Pancreas (tissue), 10 donors: Measurements from ENCODE around the gene TPST1. TPM values are rescaled to one million over a fixed set of nuclear protein-coding genes. Genes with fewer than 3 reads are reported as not detected.

Experiments used
- ATAC-seq, 4 donors: fragments of 200-7000 bp; cut with Tn5 transposase; one replicate each; pipeline versions ENCODE4 v1.8.0 to v1.9.1; 2020; ENCODE audit warnings: mild to moderate bottlenecking in 4 of 4, moderate library complexity in 4 of 4
- DNase-seq, 6 donors: peaks; one replicate each; pipeline ENCODE4 v3.0.0-alpha.2; 2020
- FAIRE-seq: peaks from 2 replicates; lab custom pipeline; 2012; peaks lifted over from hg19 to GRCh38; lab: Jason Lieb, UNC
- H3K27ac ChIP-seq, 4 donors: fragments of 200-600 bp; sonication (generic); 1 replicate in 3 of 4; 2 replicates in 1 of 4; pipeline versions ENCODE4 v1.5.0 to v1.8.0; 2020
- H3K27me3 ChIP-seq, 4 donors: fragments of 200-600 bp; one replicate each; pipeline ENCODE4 v1.8.0; 2021
- H3K36me3 ChIP-seq, 3 donors: fragments of 200-600 bp; sonication (generic) in 1 of 3; one replicate each; pipeline versions ENCODE4 v1.5.0 to v1.8.0; 2020 to 2021
- H3K4me1 ChIP-seq, 3 donors: fragments of 200-600 bp; one replicate each; pipeline ENCODE4 v1.8.0; 2021
- H3K4me3 ChIP-seq, 4 donors: fragments of 200-600 bp; sonication (generic) in 2 of 4; one replicate each; pipeline versions ENCODE4 v1.5.0 to v1.8.0; 2020 to 2021
- H3K9me3 ChIP-seq, 4 donors: fragments of 200-600 bp; one replicate each; pipeline ENCODE4 v1.8.0; 2021
- WGBS, 2 donors: extraction: QIAGEN DNeasy Blood & Tissue Kit; methylation state at CpG; one replicate each; pipeline ENCODE4 v1.1.7; 2013; 5-methylcytosine and 5-hydroxymethylcytosine counted together
- intact Hi-C, 3 donors: fragments of 100-400 bp; cut with DNase I; formaldehyde crosslinking; loops; one replicate each; pipeline versions ENCODE4 v1.11.1 to v1.14.2; 2022
- polyA plus RNA-seq, 2 donors: library from polyadenylated mRNA; stranded (reverse); fragments of 200-250 nt; gene quantifications; one replicate each; pipeline ENCODE4 v1.2.3, GENCODE V29; 2013
- total RNA-seq, 6 donors: library from RNA; stranded (reverse); fragmentation: NEBNext Ultra II Directional in 4 of 6; extraction: Animal tissue kit (Norgen Biotek cat#: 25700) in 4 of 6; gene quantifications; one replicate each; pipeline versions ENCODE4 v1.2.1 to v1.2.4, GENCODE V29; 2021 to 2023
- TF ChIP-seq, protein P1 (sequence below), 4 donors: fragments of 200-600 bp; sonication (generic) in 3 of 4; IDR thresholded peaks; one replicate each; pipeline versions ENCODE4 v1.5.0 to v1.8.0; 2021; ENCODE audit warnings: antibody characterized with exemption in 4 of 4
- donor health status: healthy with polysubstance abuse.
- donor health status: DM: no; HTN: no; CAD: no; lungs with moderate emphysema.
- donor health status: DM: no; HTN: no; CAD: no.
- donor health status: control.
- donor health status: control.
- donor health status: Bipolar disorder and iron deficiency.
- donor health status: DM: yes; HTN: yes; CAD: no.
- donor health status: DM: no; HTN: no; CAD: no.
- donor health status: DM: no; HTN: no; CAD: no.
- donor health status: DM: yes; HTN: yes; CAD: no.

TPST1 gene
- total and polyA plus RNA-seq, 8 donors = 3.3 to 18.5 (median 6.3) TPM

DNA sequence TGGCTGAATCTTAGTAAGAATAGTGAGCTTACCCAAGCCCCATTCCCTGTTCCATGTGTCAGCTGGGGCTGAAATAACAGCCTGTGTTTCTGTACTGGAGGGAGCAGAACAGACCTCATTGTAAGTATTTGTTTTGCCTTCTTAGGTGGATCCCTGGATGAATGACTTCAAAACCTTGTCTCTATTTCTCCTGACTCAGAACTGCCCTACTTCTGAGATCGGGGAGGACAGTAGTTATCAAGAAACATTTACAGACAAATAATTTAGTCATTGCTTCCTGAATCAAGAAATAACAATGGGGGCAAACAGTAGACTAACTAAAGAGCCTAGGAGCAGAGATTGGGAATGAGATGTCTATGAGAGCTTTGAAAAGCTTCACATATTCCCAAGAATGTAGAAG lies 58.8 kb downstream of the TPST1 start:
- FAIRE-seq (no peak), ATAC-seq (no peak), DNase-seq (no peak)
- Histone ChIP-seq H3K27ac (no peak overlapping the region), H3K27me3 (no peaks in the 10 kb centered on the region), H3K9me3 (peaks cover 0 to 9% (median 0%) of the 10 kb centered on the region in 4 donors), H3K4me3 (no peak overlapping the region), H3K4me1 (no peaks in the 10 kb centered on the region), H3K36me3 (no peaks in the 10 kb centered on the region)
- TF ChIP-seq, protein P1, sequence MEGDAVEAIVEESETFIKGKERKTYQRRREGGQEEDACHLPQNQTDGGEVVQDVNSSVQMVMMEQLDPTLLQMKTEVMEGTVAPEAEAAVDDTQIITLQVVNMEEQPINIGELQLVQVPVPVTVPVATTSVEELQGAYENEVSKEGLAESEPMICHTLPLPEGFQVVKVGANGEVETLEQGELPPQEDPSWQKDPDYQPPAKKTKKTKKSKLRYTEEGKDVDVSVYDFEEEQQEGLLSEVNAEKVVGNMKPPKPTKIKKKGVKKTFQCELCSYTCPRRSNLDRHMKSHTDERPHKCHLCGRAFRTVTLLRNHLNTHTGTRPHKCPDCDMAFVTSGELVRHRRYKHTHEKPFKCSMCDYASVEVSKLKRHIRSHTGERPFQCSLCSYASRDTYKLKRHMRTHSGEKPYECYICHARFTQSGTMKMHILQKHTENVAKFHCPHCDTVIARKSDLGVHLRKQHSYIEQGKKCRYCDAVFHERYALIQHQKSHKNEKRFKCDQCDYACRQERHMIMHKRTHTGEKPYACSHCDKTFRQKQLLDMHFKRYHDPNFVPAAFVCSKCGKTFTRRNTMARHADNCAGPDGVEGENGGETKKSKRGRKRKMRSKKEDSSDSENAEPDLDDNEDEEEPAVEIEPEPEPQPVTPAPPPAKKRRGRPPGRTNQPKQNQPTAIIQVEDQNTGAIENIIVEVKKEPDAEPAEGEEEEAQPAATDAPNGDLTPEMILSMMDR (IDR thresholded peaks at IDR 0.05) = no peak
- intact Hi-C loops = no loop called here
- WGBS, 2 donors = 93 to 96% methylated on average over 1 of the region's 1 CpG

DNA sequence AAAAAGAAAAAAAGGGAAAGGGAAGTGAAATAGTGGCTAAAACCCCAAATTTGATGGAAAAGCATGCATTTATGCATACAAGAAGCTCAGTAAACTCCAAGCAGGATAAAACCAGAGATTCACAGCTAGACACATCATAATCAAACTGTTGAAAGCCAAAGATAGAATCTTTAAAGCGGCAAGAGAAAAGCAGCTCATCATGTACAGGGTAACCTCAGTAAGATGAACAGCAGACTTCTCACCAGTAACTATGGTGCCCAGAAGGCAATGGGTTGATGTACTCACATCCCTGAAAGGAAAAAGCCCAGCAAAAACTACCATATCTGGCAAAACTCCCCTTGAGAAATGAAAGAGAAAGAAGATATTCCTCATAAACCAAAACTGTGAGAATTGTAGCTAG lies 60.4 kb downstream of the TPST1 start:
- H3K27ac ChIP-seq = no peak overlapping the region
- FAIRE-seq = no peak
- intact Hi-C loops = no loop called here
- H3K36me3 ChIP-seq = no peaks in the 10 kb centered on the region
- TF ChIP-seq, protein P1 (IDR thresholded peaks at IDR 0.05) = no peak
- no peak for DNase-seq
- H3K4me1 ChIP-seq = no peaks in the 10 kb centered on the region
- 91 to 100% methylated on average over 1 of the region's 1 CpG for WGBS, 2 donors
- H3K9me3 ChIP-seq = peaks cover 0 to 9% (median 0%) of the 10 kb centered on the region in 4 donors
- ATAC-seq = peak in 1 of 4 donors; percentile 51
- H3K27me3 ChIP-seq = no peaks in the 10 kb centered on the region
- no peak overlapping the region for H3K4me3 ChIP-seq

DNA sequence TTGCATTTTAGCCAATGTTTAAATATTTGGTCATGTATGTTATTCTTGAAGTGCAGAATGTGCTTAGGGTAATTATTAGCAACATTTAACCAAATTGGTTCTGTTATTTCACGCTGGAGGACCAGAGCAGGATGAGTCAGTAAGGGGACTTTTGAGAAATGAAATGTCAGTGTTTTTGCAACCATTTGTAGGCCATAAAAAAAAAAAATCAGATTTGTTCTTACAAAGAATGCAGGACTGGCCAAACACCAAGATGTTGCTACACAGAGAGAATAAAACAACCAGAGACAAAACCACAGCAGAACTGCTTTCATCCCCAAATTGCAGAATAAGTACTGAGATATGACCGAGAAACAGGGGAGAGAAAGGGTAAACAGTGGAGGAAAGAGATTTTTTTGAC lies 62.1 kb downstream of the TPST1 start:
- 62 to 63% methylated on average over 2 of the region's 2 CpGs for WGBS, 2 donors
- Histone ChIP-seq H3K4me3 (no peak overlapping the region), H3K36me3 (no peaks in the 10 kb centered on the region), H3K27me3 (no peaks in the 10 kb centered on the region), H3K27ac (no peak overlapping the region), H3K4me1 (no peaks in the 10 kb centered on the region), H3K9me3 (peaks cover 0 to 9% (median 0%) of the 10 kb centered on the region in 4 donors)
- intact Hi-C loops = no loop called here
- no peak for DNase-seq
- ATAC-seq = peak in 3 of 4 donors; percentile 48 to 67 (median 64)
- TF ChIP-seq, protein P1 (IDR thresholded peaks at IDR 0.05) = no peak
- FAIRE-seq = no peak

DNA sequence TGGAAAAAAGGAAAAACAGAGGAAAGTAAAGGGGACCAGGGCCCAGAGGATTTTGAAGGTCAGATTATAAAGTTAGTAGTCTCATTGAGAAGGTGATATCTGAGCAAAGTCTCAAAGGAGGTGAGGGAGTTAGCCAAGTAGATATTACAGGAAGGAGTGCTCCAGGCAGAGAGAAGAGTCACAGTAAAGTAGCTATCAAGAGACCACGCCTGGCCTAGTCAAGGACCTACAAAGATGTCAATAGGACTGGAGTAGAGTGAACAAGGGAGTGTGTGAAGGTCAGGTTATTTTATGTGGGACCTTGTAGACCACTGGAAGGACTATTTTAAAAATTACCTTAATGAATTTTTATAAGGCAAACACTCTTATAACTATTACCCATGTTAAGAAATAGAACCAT lies 64.8 kb downstream of the TPST1 start:
- intact Hi-C loops = no loop called here
- DNase-seq = no peak
- Histone ChIP-seq H3K36me3 (no peaks in the 10 kb centered on the region), H3K9me3 (peaks cover 0 to 9% (median 0%) of the 10 kb centered on the region in 4 donors), H3K27me3 (no peaks in the 10 kb centered on the region), H3K4me3 (no peak overlapping the region), H3K27ac (no peak overlapping the region), H3K4me1 (no peaks in the 10 kb centered on the region)
- TF ChIP-seq, protein P1 (IDR thresholded peaks at IDR 0.05) = no peak
- 88 to 90% methylated on average over 1 of the region's 1 CpG for WGBS, 2 donors
- no peak for ATAC-seq
- FAIRE-seq = no peak

DNA sequence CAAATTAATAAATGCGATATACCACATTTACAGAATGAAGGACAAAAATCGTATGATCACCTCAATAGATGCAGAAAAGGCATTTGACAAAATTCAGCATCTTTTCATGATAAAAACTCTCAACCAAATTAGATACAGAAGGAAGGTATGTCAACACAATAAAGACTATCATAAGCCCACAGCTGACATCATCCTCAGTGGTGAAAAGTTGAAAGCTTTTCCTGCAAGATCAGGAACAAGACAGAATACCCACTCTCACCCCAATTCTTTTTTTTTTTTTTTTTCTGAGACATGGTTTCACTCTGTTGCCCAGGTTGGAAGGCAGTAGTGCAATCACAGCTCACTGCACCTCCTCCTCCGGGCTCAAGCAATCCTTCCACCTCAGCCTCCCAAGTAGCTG lies 67.2 kb downstream of the TPST1 start:
- ATAC-seq (no peak), FAIRE-seq (no peak), DNase-seq (no peak)
- TF ChIP-seq, protein P1 (IDR thresholded peaks at IDR 0.05) = no peak
- H3K27me3 ChIP-seq = no peaks in the 10 kb centered on the region
- intact Hi-C loops = no loop called here
- H3K4me3 ChIP-seq = no peak overlapping the region
- H3K9me3 ChIP-seq = no peaks in the 10 kb centered on the region
- no peaks in the 10 kb centered on the region for H3K4me1 ChIP-seq
- no peaks in the 10 kb centered on the region for H3K36me3 ChIP-seq
- no peak overlapping the region for H3K27ac ChIP-seq
- WGBS, 2 donors = 90 to 95% methylated on average over 3 of the region's 3 CpGs
